HepG2 (cell line): ENCODE results near the gene ENPP1. TPM values are rescaled to one million over a fixed set of nuclear protein-coding genes. Genes with fewer than 3 reads are reported as not detected.

ENCODE experiments used
- BCL6 ChIP-seq: IDR thresholded peaks from 2 replicates; pipeline ENCODE4 v1.6.1; 2016; ENCODE audit warnings: missing genetic modification reagents, missing compliant biosample characterization
- DNMT1 ChIP-seq: sonication (generic); formaldehyde crosslinking; IDR thresholded peaks from 2 replicates; pipeline ENCODE4 v1.5.1; 2020; ENCODE audit warnings: mild to moderate bottlenecking, missing genetic modification reagents
- ELF1 ChIP-seq: sonication (generic); formaldehyde crosslinking; IDR thresholded peaks from 2 replicates; pipeline ENCODE4 v1.4.0; 2020; ENCODE audit warnings: missing genetic modification reagents
- EP300 ChIP-seq, 3 experiments: sonication (generic) in 1 of 3; formaldehyde crosslinking in 1 of 3; IDR thresholded peaks; 2 replicates each; pipeline versions ENCODE4 v1.5.1 to v1.6.1; 2011 to 2020; ENCODE audit warnings: low read depth in 2 of 3, low read length in 2 of 3, borderline replicate concordance in 1 of 3, improper control_type of control experiment in 1 of 3, mild to moderate bottlenecking in 1 of 3, missing genetic modification reagents in 1 of 3, moderate library complexity in 1 of 3
- FIP1L1 ChIP-seq: fragments of 200-400 bp; formaldehyde crosslinking; IDR thresholded peaks from 2 replicates; pipeline ENCODE4 v1.6.1; 2018; ENCODE audit warnings: low read depth, mild to moderate bottlenecking, low read length, moderate library complexity, borderline replicate concordance; ENCODE audit not compliant: insufficient read depth
- FOXJ3 ChIP-seq: sonication (generic); formaldehyde crosslinking; IDR thresholded peaks from 2 replicates; pipeline ENCODE4 v1.4.0; 2020; ENCODE audit warnings: missing genetic modification reagents, mild to moderate bottlenecking, borderline replicate concordance
- FOXP1 ChIP-seq, 2 experiments: fragments of 450-650 bp in 1 of 2; IDR thresholded peaks; 2 replicates each; pipeline ENCODE4 v1.6.1; 2017 to 2018; ENCODE audit warnings: antibody characterized with exemption in 1 of 2
- GATAD2A ChIP-seq: IDR thresholded peaks from 2 replicates; pipeline ENCODE4 v1.6.1; 2016
- HCFC1 ChIP-seq: fragments of 150-350 bp; IDR thresholded peaks from 2 replicates; pipeline ENCODE4 v1.6.1; 2014; ENCODE audit warnings: low read depth, low read length
- ISX ChIP-seq: sonication (generic); formaldehyde crosslinking; conservative IDR thresholded peaks from 2 replicates; pipeline ENCODE4 v1.5.0; 2020; ENCODE audit warnings: missing genetic modification reagents
- MAF1 ChIP-seq: sonication (generic); formaldehyde crosslinking; IDR thresholded peaks from 2 replicates; pipeline ENCODE4 v1.5.0; 2020; ENCODE audit warnings: missing genetic modification reagents, borderline replicate concordance
- MED1 ChIP-seq: sonication (generic); formaldehyde crosslinking; IDR thresholded peaks from 2 replicates; pipeline ENCODE4 v1.4.0; 2020; ENCODE audit warnings: missing genetic modification reagents
- MXD4 ChIP-seq: IDR thresholded peaks from 2 replicates; pipeline ENCODE4 v1.6.1; 2016; ENCODE audit warnings: mild to moderate bottlenecking, missing biosample characterization, missing genetic modification reagents
- NCOA2 ChIP-seq: sonication (generic); formaldehyde crosslinking; IDR thresholded peaks from 2 replicates; pipeline ENCODE4 v1.8.0; 2022; ENCODE audit warnings: inconsistent platforms
- NFIC ChIP-seq: IDR thresholded peaks from 2 replicates; pipeline ENCODE4 v1.6.1; 2012; ENCODE audit warnings: mild to moderate bottlenecking, low read length, inconsistent platforms
- ONECUT2 ChIP-seq: sonication (generic); formaldehyde crosslinking; IDR thresholded peaks from 2 replicates; pipeline ENCODE4 v1.4.0; 2020; ENCODE audit warnings: missing genetic modification reagents
- RARA ChIP-seq: IDR thresholded peaks from 2 replicates; pipeline ENCODE4 v1.6.1; 2016; ENCODE audit warnings: missing genetic modification reagents, missing compliant biosample characterization
- RBM39 ChIP-seq: fragments of 200-400 bp; formaldehyde crosslinking; IDR thresholded peaks from one replicate; pipeline ENCODE4 v1.6.1; 2018; ENCODE audit warnings: antibody characterized with exemption, mild to moderate bottlenecking, low read depth, low read length; ENCODE audit not compliant: poor library complexity, severe bottlenecking
- SAP130 ChIP-seq: IDR thresholded peaks from 2 replicates; pipeline ENCODE4 v1.6.1; 2016; ENCODE audit warnings: low read depth
- SIN3B ChIP-seq: fragments of 150-350 bp; IDR thresholded peaks from 2 replicates; pipeline ENCODE4 v1.6.1; 2014; ENCODE audit warnings: low read length
- SKI ChIP-seq: fragments of 450-650 bp; IDR thresholded peaks from one replicate; pipeline ENCODE4 v1.6.1; 2018; ENCODE audit warnings: mild to moderate bottlenecking; ENCODE audit not compliant: partially characterized antibody
- SOX6 ChIP-seq, 2 experiments: fragments of 450-650 bp in 1 of 2; sonication (generic) in 1 of 2; formaldehyde crosslinking in 1 of 2; IDR thresholded peaks; 2 replicates each; pipeline versions ENCODE4 v1.4.0 to v1.6.1; 2017 to 2020; ENCODE audit warnings: antibody characterized with exemption in 1 of 2, mild to moderate bottlenecking in 1 of 2, missing genetic modification reagents in 1 of 2
- SRY ChIP-seq: sonication (generic); formaldehyde crosslinking; IDR thresholded peaks from 2 replicates; pipeline ENCODE4 v1.8.0; 2022; ENCODE audit warnings: mild to moderate bottlenecking, missing genetic modification reagents
- THAP11 ChIP-seq: IDR thresholded peaks from 2 replicates; pipeline ENCODE4 v1.6.1; 2016; ENCODE audit warnings: missing biosample characterization, missing genetic modification reagents
- ZNF766 ChIP-seq: sonication (generic); formaldehyde crosslinking; IDR thresholded peaks from 2 replicates; pipeline ENCODE4 v1.5.0; 2020; ENCODE audit warnings: missing genetic modification reagents, borderline replicate concordance
- ZSCAN9 ChIP-seq: IDR thresholded peaks from 2 replicates; pipeline ENCODE4 v1.6.1; 2016; ENCODE audit warnings: borderline replicate concordance
- polyA plus RNA-seq, 8 experiments: library from polyadenylated mRNA; depleted of rRNA in 3 of 8; stranded (reverse) in 7 of 8; unstranded in 1 of 8; fragments of >200 nt; fragmentation: Illumina TruSeq in 4 of 8; extraction: Trizol in 4 of 8; gene quantifications; 2 replicates each; pipeline versions ENCODE4 v1.2.1 to v1.2.3, GENCODE V29; 2011 to 2016; ENCODE audit warnings: low read depth in 4 of 8, missing spikeins in 1 of 8, mixed read lengths in 1 of 8; ENCODE audit not compliant: insufficient read depth in 1 of 8
- total RNA-seq, 5 experiments: library from RNA; depleted of rRNA; stranded (reverse); fragments of >200 nt; fragmentation: Illumina TruSeq; extraction: Trizol; gene quantifications; 2 replicates each; pipeline ENCODE4 v1.2.3, GENCODE V29; 2016; ENCODE audit warnings: low read depth in 1 of 5
- TF ChIP-seq, protein P1 (sequence below): sonication (generic); formaldehyde crosslinking; IDR thresholded peaks from 2 replicates; pipeline ENCODE4 v1.4.0; 2020; ENCODE audit warnings: mild to moderate bottlenecking, missing genetic modification reagents, borderline replicate concordance
- TF ChIP-seq, protein P2 (sequence below): sonication (generic); formaldehyde crosslinking; IDR thresholded peaks from 2 replicates; pipeline ENCODE4 v1.4.0; 2020; ENCODE audit warnings: missing genetic modification reagents

Gene ENPP1
- total and polyA plus RNA-seq, 2 of the 13 experiments (the other 11 are each of a cell fraction or from before 2014, with no cell fraction given) = 56.5 to 160 TPM

DNA sequence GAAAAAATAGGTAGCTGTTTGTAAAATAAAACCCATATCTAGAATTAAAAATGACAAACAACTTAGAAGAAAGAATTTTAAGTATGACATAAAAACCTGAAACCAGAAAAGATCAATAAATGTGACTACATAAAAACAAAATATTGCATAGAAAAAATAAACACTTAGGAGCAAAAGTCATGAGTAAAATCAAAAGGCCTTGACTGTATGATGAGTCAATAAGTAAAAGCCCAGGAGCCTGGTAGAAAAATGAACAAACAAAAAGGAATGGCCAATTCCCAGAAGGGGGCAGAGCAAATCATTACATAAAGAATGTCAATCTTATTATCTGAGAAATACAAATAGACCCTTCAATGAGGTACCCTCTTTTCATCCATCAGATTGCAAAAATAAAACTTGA is 20.7 kb upstream of the ENPP1 start (continued):
- TF ChIP-seq EP300 (IDR thresholded peaks at IDR 0.05; ENCODE audit: low read depth in 2 of 2, low read length in 2 of 2) (peak in 1 of 2 experiments; percentile 84; a peak in 2 of 4 replicates), EP300 (CRISPR knock-in tag; IDR thresholded peaks at IDR 0.05; ENCODE audit: borderline replicate concordance) (no peak), SIN3B (no peak), BCL6 (0 out of 2 replicates have a peak, but pooled peaks have one; percentile 30), ISX (CRISPR knock-in tag) (no peak), SRY (CRISPR knock-in tag) (no peak), SKI (no peak), GATAD2A (peak; percentile 75), FOXP1 (IDR thresholded peaks at IDR 0.05) (no peak), FOXP1 (CRISPR knock-in tag; IDR thresholded peaks at IDR 0.05) (peak; percentile 11; the same call in 1 of the 2 replicates), RBM39 (no peak), ZSCAN9 (no peak), SAP130 (CRISPR knock-in tag) (peak; percentile 26; the same call in 1 of the 2 replicates), NFIC (peak; percentile 65; the same call in 1 of the 2 replicates), THAP11 (0 out of 2 replicates have a peak, but pooled peaks have one; percentile 19), ELF1 (no peak), MXD4 (CRISPR knock-in tag) (no peak), MED1 (CRISPR knock-in tag) (peak; percentile 85), FIP1L1 (no peak), NCOA2 (CRISPR knock-in tag) (peak; percentile 91), RARA (CRISPR knock-in tag) (peak; percentile 44), HCFC1 (no peak), SOX6 (IDR thresholded peaks at IDR 0.05) (no peak), SOX6 (CRISPR knock-in tag; IDR thresholded peaks at IDR 0.05) (peak; percentile 34; the same call in 1 of the 2 replicates), FOXJ3 (CRISPR knock-in tag) (peak; percentile 21; the same call in 1 of the 2 replicates), ONECUT2 (CRISPR knock-in tag) (peak; percentile 38; the same call in 1 of the 2 replicates), MAF1 (CRISPR knock-in tag) (no peak), DNMT1 (CRISPR knock-in tag) (no peak), ZNF766 (no peak)
- TF ChIP-seq, protein P1, sequence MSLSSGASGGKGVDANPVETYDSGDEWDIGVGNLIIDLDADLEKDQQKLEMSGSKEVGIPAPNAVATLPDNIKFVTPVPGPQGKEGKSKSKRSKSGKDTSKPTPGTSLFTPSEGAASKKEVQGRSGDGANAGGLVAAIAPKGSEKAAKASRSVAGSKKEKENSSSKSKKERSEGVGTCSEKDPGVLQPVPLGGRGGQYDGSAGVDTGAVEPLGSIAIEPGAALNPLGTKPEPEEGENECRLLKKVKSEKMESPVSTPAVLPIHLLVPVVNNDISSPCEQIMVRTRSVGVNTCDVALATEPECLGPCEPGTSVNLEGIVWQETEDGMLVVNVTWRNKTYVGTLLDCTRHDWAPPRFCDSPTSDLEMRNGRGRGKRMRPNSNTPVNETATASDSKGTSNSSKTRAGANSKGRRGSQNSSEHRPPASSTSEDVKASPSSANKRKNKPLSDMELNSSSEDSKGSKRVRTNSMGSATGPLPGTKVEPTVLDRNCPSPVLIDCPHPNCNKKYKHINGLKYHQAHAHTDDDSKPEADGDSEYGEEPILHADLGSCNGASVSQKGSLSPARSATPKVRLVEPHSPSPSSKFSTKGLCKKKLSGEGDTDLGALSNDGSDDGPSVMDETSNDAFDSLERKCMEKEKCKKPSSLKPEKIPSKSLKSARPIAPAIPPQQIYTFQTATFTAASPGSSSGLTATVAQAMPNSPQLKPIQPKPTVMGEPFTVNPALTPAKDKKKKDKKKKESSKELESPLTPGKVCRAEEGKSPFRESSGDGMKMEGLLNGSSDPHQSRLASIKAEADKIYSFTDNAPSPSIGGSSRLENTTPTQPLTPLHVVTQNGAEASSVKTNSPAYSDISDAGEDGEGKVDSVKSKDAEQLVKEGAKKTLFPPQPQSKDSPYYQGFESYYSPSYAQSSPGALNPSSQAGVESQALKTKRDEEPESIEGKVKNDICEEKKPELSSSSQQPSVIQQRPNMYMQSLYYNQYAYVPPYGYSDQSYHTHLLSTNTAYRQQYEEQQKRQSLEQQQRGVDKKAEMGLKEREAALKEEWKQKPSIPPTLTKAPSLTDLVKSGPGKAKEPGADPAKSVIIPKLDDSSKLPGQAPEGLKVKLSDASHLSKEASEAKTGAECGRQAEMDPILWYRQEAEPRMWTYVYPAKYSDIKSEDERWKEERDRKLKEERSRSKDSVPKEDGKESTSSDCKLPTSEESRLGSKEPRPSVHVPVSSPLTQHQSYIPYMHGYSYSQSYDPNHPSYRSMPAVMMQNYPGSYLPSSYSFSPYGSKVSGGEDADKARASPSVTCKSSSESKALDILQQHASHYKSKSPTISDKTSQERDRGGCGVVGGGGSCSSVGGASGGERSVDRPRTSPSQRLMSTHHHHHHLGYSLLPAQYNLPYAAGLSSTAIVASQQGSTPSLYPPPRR (CRISPR knock-in tag) = no peak
- TF ChIP-seq, protein P2, sequence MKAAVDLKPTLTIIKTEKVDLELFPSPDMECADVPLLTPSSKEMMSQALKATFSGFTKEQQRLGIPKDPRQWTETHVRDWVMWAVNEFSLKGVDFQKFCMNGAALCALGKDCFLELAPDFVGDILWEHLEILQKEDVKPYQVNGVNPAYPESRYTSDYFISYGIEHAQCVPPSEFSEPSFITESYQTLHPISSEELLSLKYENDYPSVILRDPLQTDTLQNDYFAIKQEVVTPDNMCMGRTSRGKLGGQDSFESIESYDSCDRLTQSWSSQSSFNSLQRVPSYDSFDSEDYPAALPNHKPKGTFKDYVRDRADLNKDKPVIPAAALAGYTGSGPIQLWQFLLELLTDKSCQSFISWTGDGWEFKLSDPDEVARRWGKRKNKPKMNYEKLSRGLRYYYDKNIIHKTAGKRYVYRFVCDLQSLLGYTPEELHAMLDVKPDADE (CRISPR knock-in tag) = no peak
